Ovary (tissue), 9 donors: ENCODE measurements around the gene CNNM3. TPM values are rescaled to one million over a fixed set of nuclear protein-coding genes. Genes with fewer than 3 reads are reported as not detected.

Experiments used
- DNase-seq, 5 donors: peaks; one replicate each; pipeline ENCODE4 v3.0.0-alpha.2; 2019 to 2020
- H3K27ac ChIP-seq, 2 donors: fragments of 200-600 bp; one replicate each; pipeline versions ENCODE4 v1.5.1 to v1.8.0; 2019 to 2022
- H3K27me3 ChIP-seq: fragments of 200-600 bp; one replicate; pipeline ENCODE4 v1.8.0; 2022
- H3K36me3 ChIP-seq: fragments of 200-600 bp; sonication (generic); one replicate; pipeline ENCODE4 v1.5.1; 2019
- H3K4me1 ChIP-seq: one replicate; pipeline ENCODE4 v1.8.1; 2013; ENCODE audit warnings: mild to moderate bottlenecking, moderate library complexity; ENCODE audit not compliant: insufficient read depth
- H3K4me3 ChIP-seq: fragments of 200-600 bp; sonication (generic); one replicate; pipeline ENCODE4 v1.5.1; 2017
- H3K9me3 ChIP-seq, 2 donors: fragments of 200-600 bp in 1 of 2; sonication (generic) in 1 of 2; one replicate each; pipeline versions ENCODE4 v1.5.1 to v1.8.1; 2013 to 2019; ENCODE audit warnings: mild to moderate bottlenecking in 1 of 2, moderate library complexity in 1 of 2
- EP300 ChIP-seq: sonication (generic); formaldehyde crosslinking; IDR thresholded peaks from one replicate; pipeline ENCODE4 v1.6.1; 2017; ENCODE audit warnings: antibody characterized with exemption
- POLR2A ChIP-seq: fragments of 450-650 bp; IDR thresholded peaks from one replicate; pipeline ENCODE4 v1.6.1; 2017; ENCODE audit warnings: antibody characterized with exemption, mild to moderate bottlenecking, moderate library complexity
- WGBS, 3 donors: extraction: QIAGEN DNeasy Blood & Tissue Kit in 1 of 3; methylation state at CpG; one replicate each; pipeline versions ENCODE4 v1.1.5 to v1.1.7; 2013 to 2017; 5-methylcytosine and 5-hydroxymethylcytosine counted together
- intact Hi-C, 4 donors: fragments of 100-400 bp; cut with DNase I; formaldehyde crosslinking; loops; one replicate each; pipeline versions ENCODE4 v1.11.0 to v1.15.1; 2022 to 2023
- polyA plus RNA-seq, 2 donors: library from polyadenylated mRNA; stranded (reverse); fragments of 200-250 nt in 1 of 2; fragments of 350-450 nt in 1 of 2; fragmentation: Illumina TruSeq in 1 of 2; extraction: RNeasy Lipid Tissue Mini Kit (QIAGEN cat#74804) in 1 of 2; gene quantifications; one replicate each; pipeline ENCODE4 v1.2.3, GENCODE V29; 2013 to 2014
- total RNA-seq, 7 donors: library from RNA; depleted of rRNA in 2 of 7; stranded (reverse); fragments of >200 nt in 2 of 7; fragmentation: NEBNext Ultra II Directional in 3 of 7; extraction: Animal tissue kit (Norgen Biotek cat#: 25700) in 3 of 7; gene quantifications; one replicate each; pipeline versions ENCODE4 v1.1.0 to v1.2.4, GENCODE V29; 2016 to 2023
- TF ChIP-seq, protein P1 (sequence below), 3 donors: fragments of 450-650 bp in 2 of 3; fragments of 200-600 bp in 1 of 3; IDR thresholded peaks; one replicate each; pipeline versions ENCODE4 v1.5.1 to v1.8.0; 2016 to 2022; ENCODE audit warnings: antibody characterized with exemption in 3 of 3, mild to moderate bottlenecking in 1 of 3
- donor health status: DM: no; HTN: no; CAD: no; lungs with moderate emphysema.
- donor health status: DM: no; HTN: no; CAD: no.
- donor health status: Bipolar disorder and iron deficiency.
- donor health status: DM: yes; HTN: yes; CAD: no.
- donor health status: DM: no; HTN: no; CAD: no.
- donor health status: DM: yes; HTN: yes; CAD: no.

CNNM3 gene
- total and polyA plus RNA-seq, 9 donors = 13.0 to 23.1 (median 16.6) TPM

DNA sequence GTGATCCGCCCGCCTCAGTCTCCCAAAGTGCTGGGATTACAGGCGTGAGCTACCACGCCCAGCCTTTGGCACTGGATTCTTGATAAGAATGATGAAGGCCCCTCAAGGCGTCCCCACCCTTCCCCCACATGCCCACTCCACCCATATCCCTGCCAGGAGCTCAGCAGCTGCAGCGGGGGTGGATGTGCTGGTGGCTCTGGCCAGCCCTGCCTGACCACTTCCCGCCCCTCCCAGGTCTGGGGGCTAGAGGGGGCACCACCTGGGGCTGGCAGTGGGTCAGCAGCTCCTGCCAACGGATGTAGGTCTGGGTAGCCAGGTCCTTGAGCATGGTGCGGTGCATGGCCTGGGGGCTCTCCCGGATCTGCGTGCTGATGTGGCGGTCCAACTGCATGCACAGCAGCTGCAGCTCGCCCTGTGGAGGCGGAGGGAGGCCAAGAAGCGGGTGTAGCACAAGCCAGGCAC is 61.6 kb downstream of the CNNM3 start:
- H3K4me3 ChIP-seq = no peak overlapping the region
- intact Hi-C loops = no loop called here
- no peaks in the 10 kb centered on the region for H3K27me3 ChIP-seq
- peaks cover 4% of the 10 kb centered on the region for H3K4me1 ChIP-seq
- no peaks in the 10 kb centered on the region for H3K36me3 ChIP-seq
- TF ChIP-seq, protein P1, sequence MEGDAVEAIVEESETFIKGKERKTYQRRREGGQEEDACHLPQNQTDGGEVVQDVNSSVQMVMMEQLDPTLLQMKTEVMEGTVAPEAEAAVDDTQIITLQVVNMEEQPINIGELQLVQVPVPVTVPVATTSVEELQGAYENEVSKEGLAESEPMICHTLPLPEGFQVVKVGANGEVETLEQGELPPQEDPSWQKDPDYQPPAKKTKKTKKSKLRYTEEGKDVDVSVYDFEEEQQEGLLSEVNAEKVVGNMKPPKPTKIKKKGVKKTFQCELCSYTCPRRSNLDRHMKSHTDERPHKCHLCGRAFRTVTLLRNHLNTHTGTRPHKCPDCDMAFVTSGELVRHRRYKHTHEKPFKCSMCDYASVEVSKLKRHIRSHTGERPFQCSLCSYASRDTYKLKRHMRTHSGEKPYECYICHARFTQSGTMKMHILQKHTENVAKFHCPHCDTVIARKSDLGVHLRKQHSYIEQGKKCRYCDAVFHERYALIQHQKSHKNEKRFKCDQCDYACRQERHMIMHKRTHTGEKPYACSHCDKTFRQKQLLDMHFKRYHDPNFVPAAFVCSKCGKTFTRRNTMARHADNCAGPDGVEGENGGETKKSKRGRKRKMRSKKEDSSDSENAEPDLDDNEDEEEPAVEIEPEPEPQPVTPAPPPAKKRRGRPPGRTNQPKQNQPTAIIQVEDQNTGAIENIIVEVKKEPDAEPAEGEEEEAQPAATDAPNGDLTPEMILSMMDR (IDR thresholded peaks at IDR 0.05) = no peak
- no peak for TF ChIP-seq POLR2A
- H3K9me3 ChIP-seq = no peaks in the 10 kb centered on the region
- H3K27ac ChIP-seq = no peak overlapping the region
- DNase-seq = no peak
- 62 to 75% (median 72%) methylated on average over 15 of the region's 15 CpGs for WGBS, 3 donors

DNA sequence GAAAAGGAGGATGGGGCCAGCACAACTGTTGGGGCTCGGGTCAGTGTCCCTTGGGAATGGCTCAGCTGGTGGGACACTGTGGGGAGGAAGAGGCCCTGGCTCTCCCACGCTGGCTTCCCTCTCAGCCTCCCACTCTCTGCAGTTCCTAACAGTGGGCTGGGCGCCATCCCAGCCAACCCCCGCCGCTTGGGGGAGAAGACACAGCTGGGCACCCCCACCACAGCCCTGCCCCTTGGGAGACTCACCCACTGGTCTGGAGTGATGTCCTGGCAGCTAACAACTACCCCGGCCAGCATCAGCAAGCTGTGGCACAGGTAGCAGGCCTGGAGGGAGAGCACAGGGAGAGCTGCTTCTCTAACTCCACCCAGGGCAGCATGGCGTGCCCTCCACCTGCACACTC is 62.1 kb downstream of the CNNM3 start:
- H3K27ac ChIP-seq = no peak overlapping the region
- no peak for DNase-seq
- no peaks in the 10 kb centered on the region for H3K36me3 ChIP-seq
- 48 to 55% (median 52%) methylated on average over 7 of the region's 7 CpGs for WGBS, 3 donors
- peaks cover 4% of the 10 kb centered on the region for H3K4me1 ChIP-seq
- intact Hi-C loops = no loop called here
- no peak overlapping the region for H3K4me3 ChIP-seq
- no peaks in the 10 kb centered on the region for H3K27me3 ChIP-seq
- TF ChIP-seq, protein P1 (IDR thresholded peaks at IDR 0.05) = no peak
- TF ChIP-seq POLR2A = no peak
- no peak for TF ChIP-seq EP300
- no peaks in the 10 kb centered on the region for H3K9me3 ChIP-seq

DNA sequence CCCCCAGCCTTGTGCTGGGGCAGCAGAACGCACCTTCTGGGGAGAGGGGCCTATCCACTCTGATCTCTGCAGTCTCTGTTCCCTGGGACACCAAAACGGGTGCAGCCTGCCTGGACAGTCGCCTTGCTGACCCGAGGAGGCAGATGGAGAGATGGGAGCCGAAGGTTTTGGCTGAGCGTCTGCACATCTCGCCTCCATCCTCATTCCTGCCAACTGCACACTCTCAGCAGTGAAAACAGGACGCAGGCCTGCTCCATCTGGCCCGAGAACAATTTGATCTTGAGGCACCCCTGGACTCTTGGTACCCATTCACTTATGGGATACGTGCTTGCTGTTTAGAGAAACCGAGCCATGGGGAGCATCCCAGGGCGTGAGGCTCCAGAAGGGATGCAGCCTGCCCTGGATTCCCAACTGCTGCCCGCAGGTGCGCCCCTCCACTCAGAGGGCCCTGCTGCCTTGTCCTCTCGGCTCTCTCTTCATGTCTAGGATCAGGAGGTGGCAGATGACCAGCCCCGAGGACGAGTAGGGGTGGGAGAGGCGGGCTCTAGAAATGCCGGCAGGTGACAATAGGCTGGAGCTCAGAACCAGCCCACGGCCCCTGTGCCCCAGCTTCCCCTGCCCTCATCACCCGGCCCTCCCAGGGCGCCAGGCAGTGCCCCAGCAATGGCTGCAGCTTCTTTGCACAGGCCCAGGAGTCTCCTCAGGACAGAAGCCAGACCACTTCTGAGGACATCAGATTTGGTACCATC is 62.9 kb downstream of the CNNM3 start:
- H3K27me3 ChIP-seq = no peaks in the 10 kb centered on the region
- DNase-seq = no peak
- peaks cover 2% of the 10 kb centered on the region for H3K4me1 ChIP-seq
- TF ChIP-seq, protein P1 (IDR thresholded peaks at IDR 0.05) = no peak
- TF ChIP-seq EP300 = no peak
- no peak for TF ChIP-seq POLR2A
- no peak overlapping the region for H3K4me3 ChIP-seq
- no peak overlapping the region for H3K27ac ChIP-seq
- H3K36me3 ChIP-seq = no peaks in the 10 kb centered on the region
- H3K9me3 ChIP-seq = no peaks in the 10 kb centered on the region
- WGBS, 3 donors = 79 to 87% (median 87%) methylated on average over 22 of the region's 22 CpGs
- intact Hi-C loops = no loop called here

DNA sequence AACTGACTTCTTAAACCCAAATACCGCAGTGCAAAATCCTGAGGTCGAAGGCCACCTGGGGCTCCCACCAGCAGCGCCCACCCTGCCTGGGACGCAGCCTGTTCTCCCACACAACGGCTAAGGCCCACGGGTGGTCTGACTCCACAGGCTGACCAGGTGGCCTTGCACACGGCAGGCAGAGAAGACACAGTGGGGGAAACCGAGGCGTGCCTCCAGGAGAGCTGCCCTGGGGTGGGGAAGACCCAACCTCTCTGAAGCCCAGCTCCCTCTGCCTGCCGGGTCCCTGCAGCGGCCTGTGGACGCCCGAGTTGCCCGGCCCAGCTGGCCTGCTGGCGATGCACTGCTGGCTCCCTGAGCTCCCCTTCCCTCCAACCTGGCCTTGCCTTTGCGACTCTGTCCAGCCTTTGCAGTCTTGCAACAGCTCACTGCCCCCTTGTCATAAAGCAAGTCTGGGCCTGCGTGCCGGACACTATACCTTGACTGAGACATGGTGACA is 63.5 kb downstream of the CNNM3 start:
- H3K4me1 ChIP-seq = no peaks in the 10 kb centered on the region
- TF ChIP-seq, protein P1 (IDR thresholded peaks at IDR 0.05) = no peak
- no peak for TF ChIP-seq EP300
- no peak for TF ChIP-seq POLR2A
- intact Hi-C loops = no loop called here
- H3K27ac ChIP-seq = no peak overlapping the region
- no peaks in the 10 kb centered on the region for H3K27me3 ChIP-seq
- DNase-seq = no peak
- H3K4me3 ChIP-seq = no peak overlapping the region
- H3K36me3 ChIP-seq = no peaks in the 10 kb centered on the region
- no peaks in the 10 kb centered on the region for H3K9me3 ChIP-seq
- WGBS, 3 donors = 92 to 93% (median 93%) methylated on average over 16 to 18 of the region's 18 CpGs
